Astrocyte of the spinal cord (primary cell): ENCODE data around the gene DSCAM.

Experiments
- DNase-seq: peaks from one replicate; pipeline ENCODE4 v3.0.0; 2011; ENCODE audit warnings: low read depth, low spot score
- H3K4me3 ChIP-seq: 2 replicates; pipeline ENCODE4 v1.5.1; 2011; ENCODE audit warnings: low read depth, mild to moderate bottlenecking, low read length, moderate library complexity
- in situ Hi-C: cut with HindIII; loops from 2 replicates; pipeline ENCODE4 v1.10.0; 2017; ENCODE audit warnings: low sequenced_read_pairs
- TF ChIP-seq, protein P1 (sequence below): IDR thresholded peaks from 2 replicates; pipeline ENCODE4 v1.5.1; 2012; ENCODE audit warnings: low read depth, mild to moderate bottlenecking, low read length, inconsistent platforms

DSCAM gene

DNA sequence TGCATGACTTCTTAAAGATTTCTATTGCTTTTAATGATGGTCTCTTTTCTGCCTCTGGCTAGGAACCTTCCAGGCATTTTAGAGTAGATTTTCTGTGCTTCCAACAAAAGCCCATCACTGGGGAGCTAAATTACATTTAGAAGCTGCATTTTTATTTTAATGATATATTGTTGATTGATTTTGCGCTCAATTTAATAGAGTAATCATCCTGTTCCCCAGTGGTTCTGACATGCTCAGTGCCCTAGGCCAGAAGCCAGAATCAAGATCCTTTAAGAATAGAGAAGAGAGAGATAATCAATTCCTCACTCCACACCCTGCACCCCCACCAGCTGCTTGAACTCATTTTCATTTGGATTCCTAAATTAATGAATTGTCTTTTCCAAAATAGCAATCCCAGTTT is 881.9 kb downstream of the DSCAM start:
- in situ Hi-C loops: no loop called here
- no peak overlapping the region for H3K4me3 ChIP-seq
- no peak for DNase-seq
- TF ChIP-seq, protein P1, sequence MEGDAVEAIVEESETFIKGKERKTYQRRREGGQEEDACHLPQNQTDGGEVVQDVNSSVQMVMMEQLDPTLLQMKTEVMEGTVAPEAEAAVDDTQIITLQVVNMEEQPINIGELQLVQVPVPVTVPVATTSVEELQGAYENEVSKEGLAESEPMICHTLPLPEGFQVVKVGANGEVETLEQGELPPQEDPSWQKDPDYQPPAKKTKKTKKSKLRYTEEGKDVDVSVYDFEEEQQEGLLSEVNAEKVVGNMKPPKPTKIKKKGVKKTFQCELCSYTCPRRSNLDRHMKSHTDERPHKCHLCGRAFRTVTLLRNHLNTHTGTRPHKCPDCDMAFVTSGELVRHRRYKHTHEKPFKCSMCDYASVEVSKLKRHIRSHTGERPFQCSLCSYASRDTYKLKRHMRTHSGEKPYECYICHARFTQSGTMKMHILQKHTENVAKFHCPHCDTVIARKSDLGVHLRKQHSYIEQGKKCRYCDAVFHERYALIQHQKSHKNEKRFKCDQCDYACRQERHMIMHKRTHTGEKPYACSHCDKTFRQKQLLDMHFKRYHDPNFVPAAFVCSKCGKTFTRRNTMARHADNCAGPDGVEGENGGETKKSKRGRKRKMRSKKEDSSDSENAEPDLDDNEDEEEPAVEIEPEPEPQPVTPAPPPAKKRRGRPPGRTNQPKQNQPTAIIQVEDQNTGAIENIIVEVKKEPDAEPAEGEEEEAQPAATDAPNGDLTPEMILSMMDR: no peak

- DNase-seq: peak; percentile 8
- H3K4me3 ChIP-seq: no peak overlapping the region
- in situ Hi-C loops: no loop called here
- TF ChIP-seq, protein P1: no peak
These were observed 885.7 kb downstream of the DSCAM start for GRCh38 chr21:39961251-39961650.
